ENCODE measurements around the gene CROCC.
"Not testable (repeated sequence)": the region's sequence is repeated elsewhere in the genome, so short reads cannot be mapped to it uniquely, and the experiment has no call there.

The CROCC gene

DNA sequence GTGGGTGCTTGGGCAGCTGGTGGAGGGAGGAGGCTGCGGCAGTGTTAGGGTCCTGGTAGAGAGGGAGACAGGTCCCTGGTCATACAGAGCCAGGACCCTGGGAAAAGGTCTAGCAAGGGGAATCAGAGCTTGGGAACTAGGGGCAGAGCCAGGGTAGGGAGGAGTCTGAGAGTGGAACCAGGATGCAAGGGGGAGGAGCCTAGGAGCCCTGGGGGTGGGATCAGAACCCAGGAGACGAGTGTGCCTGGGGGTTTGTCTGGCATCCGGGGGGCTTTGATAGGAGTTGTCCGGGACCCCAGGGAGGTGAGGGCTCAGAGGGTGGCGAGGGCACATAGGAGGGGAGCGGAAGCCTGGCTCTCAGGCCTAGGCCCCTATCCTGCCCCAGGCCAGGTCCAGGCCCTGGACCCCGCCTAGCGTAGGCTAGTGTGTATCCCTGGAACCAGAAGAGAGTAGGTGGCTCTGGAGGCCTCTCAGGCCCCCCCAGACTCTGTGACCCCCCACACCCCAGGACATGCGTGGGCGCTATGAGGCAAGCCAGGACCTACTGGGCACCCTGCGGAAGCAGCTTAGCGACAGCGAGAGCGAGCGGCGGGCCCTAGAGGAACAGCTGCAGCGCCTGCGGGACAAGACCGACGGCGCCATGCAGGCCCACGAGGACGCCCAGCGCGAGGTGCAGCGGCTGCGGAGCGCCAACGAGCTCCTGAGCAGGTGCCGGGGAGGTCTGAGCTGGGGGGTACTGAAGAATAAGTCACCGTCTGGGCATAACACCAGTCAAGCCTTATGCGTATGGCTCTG is 17.9 kb downstream of the CROCC start:
- H3K79me1 ChIP-seq (ENCODE audit: low read length); H3K79me2 ChIP-seq (ENCODE audit: control insufficient read depth, insufficient read depth, low read length, poor library complexity); H4K8ac ChIP-seq (ENCODE audit: low read depth, low read length); H3K14ac ChIP-seq (ENCODE audit: low read length); H3K9me3 ChIP-seq (ENCODE audit: insufficient read depth, low read depth, low read length); H4K12ac ChIP-seq (ENCODE audit: low read depth, low read length); H3K9ac ChIP-seq (ENCODE audit: low read length); DNase-seq; H3K18ac ChIP-seq (ENCODE audit: low read length); H2AK5ac ChIP-seq (ENCODE audit: low read length); H2AFZ ChIP-seq (ENCODE audit: insufficient read depth, low read length, poor library complexity); H2BK5ac ChIP-seq (ENCODE audit: low read depth, low read length, poor library complexity); H4K91ac ChIP-seq (ENCODE audit: low read depth, low read length); H3K27ac ChIP-seq (ENCODE audit: low read depth, low read length); H3K4me2 ChIP-seq (ENCODE audit: low read length); H3K4ac ChIP-seq (ENCODE audit: low read depth, low read length); H3K36me3 ChIP-seq (ENCODE audit: control insufficient read depth in 1 of 2, insufficient read depth in 2 of 2, low read length in 2 of 2); H3K23ac ChIP-seq (ENCODE audit: low read length); H2BK120ac ChIP-seq (ENCODE audit: insufficient read depth, low read length, poor library complexity); H3K27me3 ChIP-seq (ENCODE audit: insufficient read depth, low read length); H3K4me1 ChIP-seq (ENCODE audit: control insufficient read depth in 1 of 2, insufficient read depth in 2 of 2, low read length in 2 of 2); H2BK12ac ChIP-seq (ENCODE audit: low read length); H3K4me3 ChIP-seq (ENCODE audit: low read depth, low read length): not testable (repeated sequence)
- WGBS (ENCODE audit: extremely low coverage, insufficient coverage, insufficient read length) = no CpG with 5 or more reads among the region's 32 CpGs

GRCh38 chr1:16944038-16944437 is 22.3 kb downstream of the CROCC start:
- Histone ChIP-seq H3K79me1 (ENCODE audit: low read length) (no peaks in the 10 kb centered on the region), H3K9me3 (ENCODE audit: insufficient read depth, low read depth, low read length) (no peaks in the 10 kb centered on the region), H4K8ac (ENCODE audit: low read depth, low read length) (no peak overlapping the region), H3K27ac (ENCODE audit: low read depth, low read length) (no peak overlapping the region), H4K12ac (ENCODE audit: low read depth, low read length) (no peak overlapping the region), H3K4me3 (ENCODE audit: low read depth, low read length) (no peak overlapping the region), H3K4ac (ENCODE audit: low read depth, low read length) (no peak overlapping the region), H3K14ac (ENCODE audit: low read length) (no peak overlapping the region), H3K27me3 (ENCODE audit: insufficient read depth, low read length) (no peaks in the 10 kb centered on the region), H3K18ac (ENCODE audit: low read length) (no peak overlapping the region), H2AK5ac (ENCODE audit: low read length) (no peak overlapping the region), H3K79me2 (ENCODE audit: control insufficient read depth, insufficient read depth, low read length, poor library complexity) (no peaks in the 10 kb centered on the region), H2BK12ac (ENCODE audit: low read length) (no peak overlapping the region), H3K9ac (ENCODE audit: low read length) (no peak overlapping the region), H3K23ac (ENCODE audit: low read length) (no peak overlapping the region), H3K4me1 (ENCODE audit: control insufficient read depth in 1 of 2, insufficient read depth in 2 of 2, low read length in 2 of 2) (no peaks in the 10 kb centered on the region), H2BK5ac (ENCODE audit: low read depth, low read length, poor library complexity) (no peak overlapping the region), H2AFZ (ENCODE audit: insufficient read depth, low read length, poor library complexity) (no peak overlapping the region), H3K4me2 (ENCODE audit: low read length) (no peak overlapping the region), H2BK120ac (ENCODE audit: insufficient read depth, low read length, poor library complexity) (no peak overlapping the region), H4K91ac (ENCODE audit: low read depth, low read length) (no peak overlapping the region), H3K36me3 (ENCODE audit: control insufficient read depth in 1 of 2, insufficient read depth in 2 of 2, low read length in 2 of 2) (peaks cover 0 to 2% of the 10 kb centered on the region in 2 experiments)
- WGBS (ENCODE audit: extremely low coverage, insufficient coverage, insufficient read length) = no CpG with 5 or more reads among the region's 19 CpGs
- no peak for DNase-seq

DNA sequence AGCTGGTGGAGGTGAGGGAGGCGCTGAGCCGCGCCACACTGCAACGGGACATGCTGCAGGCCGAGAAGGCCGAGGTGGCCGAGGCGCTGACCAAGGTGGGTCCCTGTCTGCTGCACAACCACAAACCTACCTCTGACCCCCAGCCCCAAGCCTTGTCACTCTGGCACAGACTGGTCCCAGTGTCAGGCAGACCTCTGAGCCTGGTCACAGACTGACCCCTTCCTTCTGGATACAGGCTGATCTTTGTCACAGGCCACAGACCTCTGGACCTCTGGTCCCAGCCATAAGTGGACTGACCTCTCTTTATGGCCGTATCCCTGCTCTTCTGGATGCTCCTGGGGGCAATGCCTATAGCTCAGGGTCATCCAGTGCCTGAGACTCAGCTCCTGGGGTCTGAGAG is 23.8 kb downstream of the CROCC start:
- not testable (repeated sequence) for H3K4me2 ChIP-seq (ENCODE audit: low read length); H3K79me2 ChIP-seq (ENCODE audit: control insufficient read depth, insufficient read depth, low read length, poor library complexity); H3K9ac ChIP-seq (ENCODE audit: low read length); H3K23ac ChIP-seq (ENCODE audit: low read length); H4K91ac ChIP-seq (ENCODE audit: low read depth, low read length); H2BK120ac ChIP-seq (ENCODE audit: insufficient read depth, low read length, poor library complexity); H3K14ac ChIP-seq (ENCODE audit: low read length); H3K4ac ChIP-seq (ENCODE audit: low read depth, low read length); H2BK5ac ChIP-seq (ENCODE audit: low read depth, low read length, poor library complexity); H3K36me3 ChIP-seq (ENCODE audit: control insufficient read depth in 1 of 2, insufficient read depth in 2 of 2, low read length in 2 of 2); H2AFZ ChIP-seq (ENCODE audit: insufficient read depth, low read length, poor library complexity); H3K27ac ChIP-seq (ENCODE audit: low read depth, low read length); H3K4me3 ChIP-seq (ENCODE audit: low read depth, low read length); H3K9me3 ChIP-seq (ENCODE audit: insufficient read depth, low read depth, low read length); H3K27me3 ChIP-seq (ENCODE audit: insufficient read depth, low read length); H2AK5ac ChIP-seq (ENCODE audit: low read length); H3K18ac ChIP-seq (ENCODE audit: low read length); H2BK12ac ChIP-seq (ENCODE audit: low read length); DNase-seq; H3K79me1 ChIP-seq (ENCODE audit: low read length); H4K12ac ChIP-seq (ENCODE audit: low read depth, low read length); H3K4me1 ChIP-seq (ENCODE audit: control insufficient read depth in 1 of 2, insufficient read depth in 2 of 2, low read length in 2 of 2); H4K8ac ChIP-seq (ENCODE audit: low read depth, low read length)
- WGBS (ENCODE audit: extremely low coverage, insufficient coverage, insufficient read length) = no CpG with 5 or more reads among the region's 9 CpGs

DNA sequence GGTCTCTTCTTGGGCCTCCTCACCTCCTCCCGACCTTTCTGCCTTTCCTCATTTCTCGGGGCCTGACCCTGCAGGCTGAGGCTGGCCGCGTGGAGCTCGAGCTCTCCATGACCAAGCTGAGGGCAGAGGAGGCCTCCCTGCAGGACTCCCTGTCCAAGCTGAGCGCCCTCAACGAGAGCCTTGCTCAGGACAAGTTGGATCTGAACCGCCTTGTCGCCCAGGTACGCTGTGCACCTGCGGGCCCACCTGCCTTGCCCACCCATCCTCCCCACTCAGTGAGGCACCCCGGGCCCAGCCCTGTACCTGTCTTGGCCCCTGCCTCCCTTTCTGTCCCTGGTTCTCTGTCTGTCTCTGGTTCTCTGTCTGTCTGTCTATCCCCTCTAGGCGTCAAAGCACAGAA is 24.5 kb downstream of the CROCC start:
- H2BK5ac ChIP-seq (ENCODE audit: low read depth, low read length, poor library complexity); H4K8ac ChIP-seq (ENCODE audit: low read depth, low read length); DNase-seq; H4K91ac ChIP-seq (ENCODE audit: low read depth, low read length); H3K23ac ChIP-seq (ENCODE audit: low read length); H3K4me3 ChIP-seq (ENCODE audit: low read depth, low read length); H3K27ac ChIP-seq (ENCODE audit: low read depth, low read length); H4K12ac ChIP-seq (ENCODE audit: low read depth, low read length); H3K79me2 ChIP-seq (ENCODE audit: control insufficient read depth, insufficient read depth, low read length, poor library complexity); H3K4me1 ChIP-seq (ENCODE audit: control insufficient read depth in 1 of 2, insufficient read depth in 2 of 2, low read length in 2 of 2); H2AFZ ChIP-seq (ENCODE audit: insufficient read depth, low read length, poor library complexity); H3K27me3 ChIP-seq (ENCODE audit: insufficient read depth, low read length); H3K79me1 ChIP-seq (ENCODE audit: low read length); H3K4ac ChIP-seq (ENCODE audit: low read depth, low read length); H3K9ac ChIP-seq (ENCODE audit: low read length); H3K9me3 ChIP-seq (ENCODE audit: insufficient read depth, low read depth, low read length); H3K18ac ChIP-seq (ENCODE audit: low read length); H3K14ac ChIP-seq (ENCODE audit: low read length); H2BK12ac ChIP-seq (ENCODE audit: low read length); H2BK120ac ChIP-seq (ENCODE audit: insufficient read depth, low read length, poor library complexity); H2AK5ac ChIP-seq (ENCODE audit: low read length); H3K36me3 ChIP-seq (ENCODE audit: control insufficient read depth in 1 of 2, insufficient read depth in 2 of 2, low read length in 2 of 2); H3K4me2 ChIP-seq (ENCODE audit: low read length): not testable (repeated sequence)
- no CpG with 5 or more reads among the region's 13 CpGs for WGBS (ENCODE audit: extremely low coverage, insufficient coverage, insufficient read length)

Measured in trophoblast cell (in vitro differentiated cells and primary cell).